ENCODE data around the gene LSS.
A peak's percentile ranks its signal among the peaks of the same experiment; 100 is the strongest.
"Not testable (repeated sequence)": the region's sequence is repeated elsewhere in the genome, so short reads cannot be mapped to it uniquely, and the experiment has no call there.

Gene LSS

DNA sequence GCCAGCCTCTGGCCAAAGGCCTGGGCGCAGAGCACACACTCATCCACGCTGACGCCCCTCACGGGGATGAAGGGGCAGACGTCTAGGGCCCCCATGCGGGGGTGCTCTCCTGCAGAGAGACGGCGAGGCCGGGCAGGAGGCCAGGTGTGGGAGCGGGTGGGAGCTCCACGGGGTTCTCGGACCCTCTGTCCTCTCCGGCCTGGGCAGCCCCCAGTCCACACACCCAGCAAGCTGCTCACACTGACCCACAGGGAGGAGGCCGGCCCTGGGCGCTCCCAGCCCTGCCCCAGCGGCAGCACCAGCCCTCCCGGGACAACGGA lies 75.7 kb downstream of the LSS start:
- DNase-seq (ENCODE audit: low spot score), result no peak

DNA sequence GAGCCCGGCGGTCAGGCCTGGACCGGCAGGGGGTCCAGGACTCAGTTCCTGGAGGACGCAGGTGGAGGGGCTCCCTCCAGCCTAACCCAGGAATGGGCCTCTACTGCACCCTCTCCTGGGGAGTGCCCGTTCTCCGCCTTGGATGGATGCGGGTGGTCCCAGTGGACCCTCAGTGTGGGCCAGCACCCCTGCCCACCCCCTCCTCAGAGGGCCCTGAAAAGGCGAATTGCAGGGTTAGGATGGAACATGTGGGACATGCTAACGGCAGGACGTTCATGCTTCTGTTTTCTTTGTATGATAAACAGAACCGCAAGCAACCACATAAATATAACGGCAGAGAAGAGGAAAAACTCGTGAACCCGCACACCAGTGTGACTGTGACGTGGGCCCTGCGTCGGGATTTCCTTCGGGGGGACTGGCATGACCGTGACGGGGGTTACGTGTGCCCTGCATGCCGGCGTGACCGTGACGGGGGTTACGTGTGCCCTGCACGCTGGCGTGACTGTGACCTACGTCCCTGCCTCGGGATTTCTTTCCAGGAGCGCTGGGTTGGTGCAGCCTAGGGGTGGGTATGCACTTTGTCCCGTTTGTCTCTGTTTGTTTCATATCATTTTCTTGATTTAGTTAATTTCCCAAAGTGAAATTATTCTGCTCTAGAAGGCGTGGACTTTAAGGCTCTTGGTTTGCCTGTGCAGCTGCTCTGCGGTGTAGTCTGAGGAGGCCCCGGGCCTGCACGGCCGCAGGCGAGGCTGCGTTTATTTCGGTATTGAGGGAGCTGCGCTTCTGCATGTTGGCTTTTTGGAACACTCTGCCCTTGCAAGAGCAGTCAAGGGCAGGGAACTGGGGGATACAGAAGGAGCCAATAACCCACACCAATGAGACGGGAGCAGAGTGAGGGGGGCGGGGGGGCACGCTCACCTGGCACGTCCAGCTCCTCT lies 76.3 kb downstream of the LSS start:
- no peak for DNase-seq (ENCODE audit: low spot score)

- no peak for DNase-seq (ENCODE audit: low spot score)
Measured at GRCh38 chr21:46151261-46151988, 77.1 kb downstream of the LSS start.

- DNase-seq (ENCODE audit: low spot score), result peak; percentile 60
Measured at GRCh38 chr21:46150491-46151121, 78.0 kb downstream of the LSS start.

- no peak for DNase-seq (ENCODE audit: low spot score)
Measured at GRCh38 chr21:46150073-46150472, 78.5 kb downstream of the LSS start.

- DNase-seq (ENCODE audit: low spot score), result no peak
Measured at GRCh38 chr21:46149205-46149901, 79.2 kb downstream of the LSS start.

GRCh38 chr21:46148106-46148505 lies 80.5 kb downstream of the LSS start:
- DNase-seq (ENCODE audit: low spot score), result no peak

GRCh38 chr21:46147429-46147828 lies 81.1 kb downstream of the LSS start:
- DNase-seq (ENCODE audit: low spot score), result not testable (repeated sequence)

DNA sequence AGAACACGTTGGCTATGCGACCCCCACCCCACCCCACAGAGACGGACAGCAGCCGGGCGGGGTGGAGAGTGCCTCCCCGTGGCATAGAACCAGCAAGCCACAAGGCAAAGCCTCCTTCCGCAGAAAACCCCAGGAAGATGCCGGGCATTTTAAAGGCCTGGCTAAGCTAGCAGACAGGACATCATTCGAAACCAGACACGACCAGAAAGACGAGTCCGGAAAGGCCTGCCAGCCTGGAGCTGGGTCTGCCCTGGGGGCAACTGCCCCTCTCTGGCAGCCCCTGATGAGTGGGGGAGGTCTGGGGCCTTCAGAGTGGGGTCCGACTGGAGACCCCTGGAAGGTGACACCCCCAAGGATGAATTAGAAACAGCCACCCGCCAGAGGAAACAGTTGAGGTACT lies 81.7 kb downstream of the LSS start:
- no peak for DNase-seq (ENCODE audit: low spot score)

GRCh38 chr21:46145840-46146691 lies 82.5 kb downstream of the LSS start:
- DNase-seq (ENCODE audit: low spot score), result no peak

GRCh38 chr21:46145159-46145839 lies 83.3 kb downstream of the LSS start:
- DNase-seq (ENCODE audit: low spot score), result no peak

GRCh38 chr21:46144464-46145070 lies 84.0 kb downstream of the LSS start:
- DNase-seq (ENCODE audit: low spot score), result peak; percentile 56

- DNase-seq (ENCODE audit: low spot score), result no peak
Measured at GRCh38 chr21:46142582-46143473, 85.7 kb downstream of the LSS start.

GRCh38 chr21:46141767-46142581 lies 86.6 kb downstream of the LSS start:
- no peak for DNase-seq (ENCODE audit: low spot score)

GRCh38 chr21:46140352-46141003 lies 88.1 kb downstream of the LSS start:
- DNase-seq (ENCODE audit: low spot score), result not testable (repeated sequence)

GRCh38 chr21:46139686-46140085 lies 88.9 kb downstream of the LSS start:
- no peak for DNase-seq (ENCODE audit: low spot score)

DNA sequence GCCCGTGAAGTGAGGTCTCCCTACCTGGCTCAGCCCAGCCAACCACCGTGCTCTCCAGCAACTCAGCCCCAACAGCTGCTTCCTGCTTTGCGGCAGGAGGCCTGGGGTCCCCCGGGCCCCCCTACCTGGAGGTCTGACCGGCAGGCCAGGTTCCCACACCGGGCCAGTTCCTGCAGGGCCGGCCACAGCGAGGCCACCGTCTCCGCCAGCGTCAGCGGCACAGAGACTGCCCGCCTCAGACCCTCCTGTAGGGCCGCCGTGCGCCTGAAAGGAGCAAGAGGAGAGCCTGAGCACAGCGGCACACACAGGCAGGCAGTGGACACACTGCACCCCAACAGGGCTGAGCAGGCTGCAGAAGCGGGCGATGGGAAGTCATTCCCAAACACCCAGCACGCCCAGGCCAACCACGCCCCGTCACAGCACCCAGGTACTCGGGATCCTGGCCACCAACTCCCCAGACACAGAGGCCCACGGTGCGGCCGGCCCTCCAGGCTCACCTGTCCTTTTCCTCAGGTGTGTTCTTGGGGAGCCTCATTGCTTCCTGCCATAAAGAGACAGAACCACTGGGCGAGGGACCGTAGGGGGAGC lies 90.1 kb downstream of the LSS start:
- no peak for DNase-seq (ENCODE audit: low spot score)
